OCI-LY1 (cell line): ENCODE measurements around the gene DOCK3.

Experiments used
- H2AFZ ChIP-seq: fragments of 200-600 bp; sonication (generic), shearing (Covaris generic); 2 replicates; pipeline ENCODE4 v1.6.0; 2014; ENCODE audit warnings: antibody characterized with exemption, mild to moderate bottlenecking, low read length
- H3F3A ChIP-seq: fragments of 200-600 bp; sonication (generic), shearing (Covaris generic); 2 replicates; pipeline ENCODE4 v1.6.0; 2014; ENCODE audit warnings: mild to moderate bottlenecking, antibody characterized with exemption, low read length, moderate library complexity; ENCODE audit not compliant: insufficient read depth
- H3K27ac ChIP-seq: fragments of 200-600 bp; sonication (generic); 2 replicates; pipeline ENCODE4 v1.5.1; 2014; ENCODE audit warnings: low read length, mixed run types, mild to moderate bottlenecking, low read depth; ENCODE audit not compliant: poor library complexity, severe bottlenecking
- H3K27me3 ChIP-seq: fragments of 200-600 bp; sonication (generic); 2 replicates; pipeline ENCODE4 v1.6.0; 2014; ENCODE audit warnings: antibody characterized with exemption, mild to moderate bottlenecking, low read length, moderate library complexity; ENCODE audit not compliant: insufficient read depth
- H3K36me3 ChIP-seq: fragments of 200-600 bp; sonication (generic); 2 replicates; pipeline ENCODE4 v1.6.1; 2014; ENCODE audit warnings: mild to moderate bottlenecking, antibody characterized with exemption, low read length, moderate library complexity, mixed read lengths; ENCODE audit not compliant: insufficient read depth
- H3K4me1 ChIP-seq: fragments of 200-600 bp; sonication (generic); 2 replicates; pipeline ENCODE4 v1.5.1; 2014; ENCODE audit warnings: mild to moderate bottlenecking, low read length, moderate library complexity; ENCODE audit not compliant: insufficient read depth, severe bottlenecking
- H3K4me2 ChIP-seq: fragments of 200-600 bp; sonication (generic), shearing (Covaris generic); 2 replicates; pipeline ENCODE4 v1.6.1; 2014; ENCODE audit warnings: low read length
- H3K4me3 ChIP-seq: fragments of 200-600 bp; sonication (generic); 2 replicates; pipeline ENCODE4 v1.5.1; 2014; ENCODE audit warnings: low read length, low read depth, mild to moderate bottlenecking, mixed read lengths; ENCODE audit not compliant: poor library complexity, severe bottlenecking
- H3K79me2 ChIP-seq: fragments of 200-600 bp; shearing (Covaris generic); 2 replicates; pipeline ENCODE4 v1.6.1; 2016; ENCODE audit warnings: mixed run types, low read length, mixed read lengths; ENCODE audit not compliant: insufficient read depth
- H3K9ac ChIP-seq: fragments of 200-600 bp; sonication (generic), shearing (Covaris generic); 2 replicates; pipeline ENCODE4 v1.6.1; 2014; ENCODE audit warnings: mild to moderate bottlenecking, low read length, mixed read lengths
- H3K9me2 ChIP-seq: fragments of 200-600 bp; sonication (generic), shearing (Covaris generic); 2 replicates; pipeline ENCODE4 v1.6.1; 2014; ENCODE audit warnings: low read depth, mild to moderate bottlenecking, low read length, mixed read lengths
- H3K9me3 ChIP-seq: fragments of 200-600 bp; shearing (Covaris generic); 2 replicates; pipeline ENCODE4 v1.6.1; 2014; ENCODE audit warnings: low read length, mixed read lengths
- H4K20me1 ChIP-seq: fragments of 200-600 bp; sonication (generic), shearing (Covaris generic); 2 replicates; pipeline ENCODE4 v1.6.0; 2016; ENCODE audit warnings: mild to moderate bottlenecking, low read length; ENCODE audit not compliant: insufficient read depth
- EZH2 ChIP-seq: fragments of 200-600 bp; sonication (generic), shearing (Covaris generic); IDR thresholded peaks from 2 replicates; pipeline ENCODE4 v1.8.0; 2017; ENCODE audit warnings: borderline replicate concordance, mixed run types, mild to moderate bottlenecking, antibody characterized with exemption, low read length, moderate library complexity, mixed read lengths
- TF ChIP-seq, protein P1 (sequence below): fragments of 200-600 bp; sonication (generic), shearing (Covaris generic); IDR thresholded peaks from 2 replicates; pipeline ENCODE4 v1.5.1; 2017; ENCODE audit warnings: mild to moderate bottlenecking, antibody characterized with exemption, low read length, moderate library complexity, mixed read lengths

The DOCK3 gene

GRCh38 chr3:51340989-51341636 is 666.4 kb downstream of the DOCK3 start:
- H3K36me3 ChIP-seq: no peaks in the 10 kb centered on the region
- no peak overlapping the region for H2AFZ ChIP-seq
- no peaks in the 10 kb centered on the region for H4K20me1 ChIP-seq
- H3K9ac ChIP-seq: no peak overlapping the region
- no peaks in the 10 kb centered on the region for H3K9me2 ChIP-seq
- no peaks in the 10 kb centered on the region for H3K4me1 ChIP-seq
- H3K79me2 ChIP-seq: no peaks in the 10 kb centered on the region
- no peaks in the 10 kb centered on the region for H3K9me3 ChIP-seq
- no peak overlapping the region for H3K4me3 ChIP-seq
- no peaks in the 10 kb centered on the region for H3F3A ChIP-seq
- no peak overlapping the region for H3K4me2 ChIP-seq
- H3K27ac ChIP-seq: no peak overlapping the region
- no peak for TF ChIP-seq EZH2
- TF ChIP-seq, protein P1, sequence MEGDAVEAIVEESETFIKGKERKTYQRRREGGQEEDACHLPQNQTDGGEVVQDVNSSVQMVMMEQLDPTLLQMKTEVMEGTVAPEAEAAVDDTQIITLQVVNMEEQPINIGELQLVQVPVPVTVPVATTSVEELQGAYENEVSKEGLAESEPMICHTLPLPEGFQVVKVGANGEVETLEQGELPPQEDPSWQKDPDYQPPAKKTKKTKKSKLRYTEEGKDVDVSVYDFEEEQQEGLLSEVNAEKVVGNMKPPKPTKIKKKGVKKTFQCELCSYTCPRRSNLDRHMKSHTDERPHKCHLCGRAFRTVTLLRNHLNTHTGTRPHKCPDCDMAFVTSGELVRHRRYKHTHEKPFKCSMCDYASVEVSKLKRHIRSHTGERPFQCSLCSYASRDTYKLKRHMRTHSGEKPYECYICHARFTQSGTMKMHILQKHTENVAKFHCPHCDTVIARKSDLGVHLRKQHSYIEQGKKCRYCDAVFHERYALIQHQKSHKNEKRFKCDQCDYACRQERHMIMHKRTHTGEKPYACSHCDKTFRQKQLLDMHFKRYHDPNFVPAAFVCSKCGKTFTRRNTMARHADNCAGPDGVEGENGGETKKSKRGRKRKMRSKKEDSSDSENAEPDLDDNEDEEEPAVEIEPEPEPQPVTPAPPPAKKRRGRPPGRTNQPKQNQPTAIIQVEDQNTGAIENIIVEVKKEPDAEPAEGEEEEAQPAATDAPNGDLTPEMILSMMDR: no peak
- H3K27me3 ChIP-seq: no peaks in the 10 kb centered on the region

DNA sequence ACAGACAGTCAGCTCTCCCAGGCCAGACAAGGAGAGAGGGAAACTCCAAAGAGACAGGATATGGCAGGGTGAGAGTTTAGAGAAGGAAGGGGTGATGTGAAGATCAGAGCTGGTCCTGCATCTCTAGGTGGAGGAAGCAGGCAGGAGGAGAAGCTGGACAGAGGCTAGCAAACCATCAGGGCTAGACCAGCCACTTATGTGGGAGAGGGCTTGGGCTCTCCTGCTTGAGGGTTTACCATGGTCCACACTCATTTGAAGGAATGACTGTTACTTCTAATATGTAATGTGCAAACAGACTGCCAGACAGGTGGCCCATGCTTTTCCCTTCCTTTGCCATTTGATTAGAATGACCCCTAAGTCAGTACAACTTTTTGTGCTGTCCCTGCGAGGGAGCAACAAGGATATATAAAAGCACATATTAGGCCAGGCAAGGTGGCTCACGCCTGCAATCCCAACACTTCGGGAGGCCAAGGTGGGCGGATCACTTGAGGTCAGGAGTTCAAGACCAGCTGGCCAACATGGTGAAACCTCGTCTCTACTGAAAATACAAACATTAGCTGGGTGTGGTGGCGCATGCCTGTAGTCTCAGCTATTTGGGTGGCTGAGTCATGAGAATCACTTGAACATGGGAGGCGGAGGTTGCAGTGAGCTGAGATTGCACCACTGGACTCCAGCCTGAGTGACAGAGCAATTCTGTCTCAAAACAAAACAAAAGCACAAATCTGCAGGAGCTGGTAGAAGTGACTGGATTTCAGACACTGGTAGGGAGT is 669.4 kb downstream of the DOCK3 start:
- Histone ChIP-seq H3K27me3 (no peaks in the 10 kb centered on the region), H3K9me3 (no peaks in the 10 kb centered on the region), H3K27ac (no peak overlapping the region), H3K4me1 (no peaks in the 10 kb centered on the region), H2AFZ (no peak overlapping the region), H3K4me3 (no peak overlapping the region), H4K20me1 (no peaks in the 10 kb centered on the region), H3K9ac (no peak overlapping the region), H3K4me2 (no peak overlapping the region), H3F3A (no peaks in the 10 kb centered on the region), H3K36me3 (no peaks in the 10 kb centered on the region), H3K9me2 (no peaks in the 10 kb centered on the region), H3K79me2 (no peaks in the 10 kb centered on the region)
- TF ChIP-seq, protein P1: no peak
- no peak for TF ChIP-seq EZH2

DNA sequence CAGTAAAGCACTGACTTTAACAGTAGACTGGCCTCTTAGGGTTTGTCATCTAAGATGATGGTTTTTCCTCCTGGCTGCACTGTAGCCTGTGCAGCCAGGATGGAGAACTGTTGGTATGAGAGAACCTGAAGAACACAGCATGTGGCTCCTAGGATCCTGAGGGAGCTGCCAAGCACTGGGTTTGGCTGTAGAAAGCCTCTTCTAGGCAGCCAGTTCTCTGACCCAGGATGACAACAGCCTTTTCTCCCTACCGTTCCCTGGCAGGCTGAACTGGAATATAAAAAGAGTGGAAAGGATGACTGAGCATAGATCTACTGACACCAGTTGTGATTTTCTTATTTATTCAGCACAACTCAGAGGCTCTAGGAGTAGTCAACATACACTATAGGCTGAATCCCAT is 676.0 kb downstream of the DOCK3 start:
- no peaks in the 10 kb centered on the region for H3K79me2 ChIP-seq

More for the DNA sequence above, 676.0 kb downstream of the DOCK3 start:
- H3K27me3 ChIP-seq: no peaks in the 10 kb centered on the region; the same call in 1 of the 2 replicates
- H3K27ac ChIP-seq: no peak overlapping the region
- no peak overlapping the region for H2AFZ ChIP-seq
- H3K4me2 ChIP-seq: no peak overlapping the region
- no peak for TF ChIP-seq EZH2
- TF ChIP-seq, protein P1: no peak
- H3K36me3 ChIP-seq: no peaks in the 10 kb centered on the region
- H4K20me1 ChIP-seq: no peaks in the 10 kb centered on the region
- no peaks in the 10 kb centered on the region for H3F3A ChIP-seq
- H3K9me2 ChIP-seq: no peaks in the 10 kb centered on the region
- H3K9me3 ChIP-seq: no peaks in the 10 kb centered on the region
- H3K9ac ChIP-seq: no peak overlapping the region
- H3K4me1 ChIP-seq: no peaks in the 10 kb centered on the region
- H3K4me3 ChIP-seq: no peak overlapping the region
